GM18870 (cell line): ENCODE data around the gene FHOD1.

ENCODE experiments used
- ATAC-seq: cut with Tn5 transposase; IDR thresholded peaks from one replicate; pipeline ENCODE4 v1.9.1; 2021; ENCODE audit warnings: moderate library complexity; ENCODE audit not compliant: unreplicated experiment

Gene FHOD1

DNA sequence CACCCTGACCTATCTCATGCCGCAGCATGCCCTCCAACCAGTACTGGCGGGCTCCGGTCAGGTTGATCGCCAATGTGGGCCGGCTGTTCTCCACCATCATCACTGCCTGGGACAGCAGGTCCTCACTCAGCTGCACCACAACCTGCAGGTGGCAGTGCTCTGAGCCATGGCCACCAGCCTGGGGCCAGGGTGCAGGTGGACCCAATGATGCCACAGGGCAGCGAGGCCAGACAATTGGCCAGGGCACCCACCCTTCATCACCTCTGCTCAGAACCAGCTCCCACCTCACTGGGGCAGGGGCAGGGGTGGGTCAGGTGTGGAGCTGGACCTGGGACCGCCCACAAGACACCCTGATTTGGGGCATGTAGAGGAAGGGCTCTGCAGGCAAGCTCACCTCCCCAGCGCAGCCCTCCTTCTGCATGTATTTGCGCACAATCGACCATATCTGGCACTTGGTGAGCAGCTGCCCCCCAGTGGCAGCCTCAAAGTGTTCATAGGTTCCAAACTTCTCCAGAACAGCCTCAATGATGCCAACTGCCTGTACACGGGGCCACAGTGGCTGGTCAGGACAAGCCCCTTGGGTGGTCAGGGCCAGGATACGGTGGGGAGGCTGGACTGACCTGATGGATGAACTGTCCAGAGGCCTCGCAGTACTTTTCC is 67.7 kb downstream of the FHOD1 start:
- no peak for ATAC-seq
